NCI-H2171 treated with DMSO at 0.1 percent for 48 hours (cell line): Measurements from ENCODE around the gene TMEM183A.
"Not testable (repeated sequence)": the region's sequence is repeated elsewhere in the genome, so short reads cannot be mapped to it uniquely, and the experiment has no call there.

ENCODE experiments used
- DNase-seq: peaks from one replicate; lab custom pipeline; 2025; lab: John Stamatoyannopoulos, UW

The TMEM183A gene

GRCh38 chr1:203006948-203007871, at the start of gene TMEM183A:
Gene TMEM183A, plus strand, starts transcription at chr1:203007374. Its CDS starts 92 bp downstream, at chr1:203007466.
- peak; percentile 96 for DNase-seq

GRCh38 chr1:202957733-202958543, 49.2 kb upstream of the TMEM183A start, which contains the start of gene ADIPOR1:
Gene ADIPOR1, minus strand, starts transcription at chr1:202958312. Its CDS starts 7,242 bp downstream, at chr1:202951070.
- peak; percentile 87 for DNase-seq

- DNase-seq, result peak; percentile 44
Observed at GRCh38 chr1:202958544-202959275, 48.5 kb upstream of the TMEM183A start.

GRCh38 chr1:202959276-202959620, 47.9 kb upstream of the TMEM183A start:
- peak; percentile 62 for DNase-seq

- peak; percentile 71 for DNase-seq
Observed at GRCh38 chr1:202961220-202961880, 45.8 kb upstream of the TMEM183A start.

GRCh38 chr1:202964791-202965410, 42.3 kb upstream of the TMEM183A start:
- DNase-seq, result peak; percentile 92

GRCh38 chr1:202965422-202965821, 41.8 kb upstream of the TMEM183A start:
- DNase-seq, result no peak

- no peak for DNase-seq
Observed at GRCh38 chr1:202966006-202966898, 40.9 kb upstream of the TMEM183A start.

GRCh38 chr1:202967684-202968281, 39.4 kb upstream of the TMEM183A start:
- DNase-seq, result peak; percentile 20

- DNase-seq, result no peak
Observed at GRCh38 chr1:202968351-202968750, 38.8 kb upstream of the TMEM183A start.

GRCh38 chr1:202968895-202969295, 38.3 kb upstream of the TMEM183A start:
- DNase-seq, result peak; percentile 29

GRCh38 chr1:202972046-202972445, 35.1 kb upstream of the TMEM183A start:
- DNase-seq, result no peak

- no peak for DNase-seq
Observed at GRCh38 chr1:202974856-202975255, 32.3 kb upstream of the TMEM183A start.

- DNase-seq, result no peak
Observed at GRCh38 chr1:202976633-202977032, 30.5 kb upstream of the TMEM183A start.

- DNase-seq, result no peak
Observed at GRCh38 chr1:202979459-202979858, 27.7 kb upstream of the TMEM183A start.

- DNase-seq, result no peak
Observed at GRCh38 chr1:202981939-202982338, 25.2 kb upstream of the TMEM183A start.

GRCh38 chr1:202982715-202983430, 24.3 kb upstream of the TMEM183A start:
- no peak for DNase-seq

GRCh38 chr1:202986120-202986519, 21.1 kb upstream of the TMEM183A start:
- DNase-seq, result not testable (repeated sequence)

GRCh38 chr1:202987255-202987654, 19.9 kb upstream of the TMEM183A start:
- no peak for DNase-seq
